ENCODE measurements around the gene FHIT.

FHIT gene

GRCh38 chr3:60622349-60622748 is 628.9 kb downstream of the FHIT start:
- H3K27ac ChIP-seq = no peak overlapping the region
- H3K9me3 ChIP-seq (ENCODE audit: control insufficient read depth, low read length) = no peaks in the 10 kb centered on the region
- H3K27me3 ChIP-seq (ENCODE audit: control insufficient read depth, insufficient read depth, low read length) = no peaks in the 10 kb centered on the region
- no peaks in the 10 kb centered on the region for H3K36me3 ChIP-seq (ENCODE audit: control insufficient read depth, insufficient read depth, low read length)
- no peaks in the 10 kb centered on the region for H3K79me2 ChIP-seq
- TF ChIP-seq CTCF (IDR thresholded peaks at IDR 0.05) = no peak
- H2AFZ ChIP-seq = no peak overlapping the region
- H3K9ac ChIP-seq = no peak overlapping the region
- H3K4me1 ChIP-seq = no peaks in the 10 kb centered on the region
- H3K4me2 ChIP-seq (ENCODE audit: low read length) = no peak overlapping the region
- no peak overlapping the region for H3K4me3 ChIP-seq (ENCODE audit: low read depth, low read length)

GRCh38 chr3:60617188-60617587 is 634.1 kb downstream of the FHIT start:
- H3K79me2 ChIP-seq = no peaks in the 10 kb centered on the region
- no peaks in the 10 kb centered on the region for H3K36me3 ChIP-seq (ENCODE audit: control insufficient read depth, insufficient read depth, low read length)
- H3K27ac ChIP-seq = no peak overlapping the region
- H3K4me3 ChIP-seq (ENCODE audit: low read depth, low read length) = no peak overlapping the region
- TF ChIP-seq CTCF (IDR thresholded peaks at IDR 0.05) = no peak
- H2AFZ ChIP-seq = no peak overlapping the region
- no peaks in the 10 kb centered on the region for H3K9me3 ChIP-seq (ENCODE audit: control insufficient read depth, low read length)
- no peaks in the 10 kb centered on the region for H3K27me3 ChIP-seq (ENCODE audit: control insufficient read depth, insufficient read depth, low read length)
- H3K9ac ChIP-seq = no peak overlapping the region
- H3K4me2 ChIP-seq (ENCODE audit: low read length) = no peak overlapping the region
- H3K4me1 ChIP-seq = no peaks in the 10 kb centered on the region

GRCh38 chr3:60613769-60614303 is 637.4 kb downstream of the FHIT start:
- Histone ChIP-seq H3K9ac (no peak overlapping the region), H3K4me3 (ENCODE audit: low read depth, low read length) (no peak overlapping the region), H3K79me2 (no peaks in the 10 kb centered on the region), H3K36me3 (ENCODE audit: control insufficient read depth, insufficient read depth, low read length) (no peaks in the 10 kb centered on the region), H3K27ac (no peak overlapping the region), H2AFZ (no peak overlapping the region), H3K27me3 (ENCODE audit: control insufficient read depth, insufficient read depth, low read length) (no peaks in the 10 kb centered on the region), H3K9me3 (ENCODE audit: control insufficient read depth, low read length) (no peaks in the 10 kb centered on the region), H3K4me2 (ENCODE audit: low read length) (no peak overlapping the region), H3K4me1 (no peaks in the 10 kb centered on the region)
- no peak for TF ChIP-seq CTCF (IDR thresholded peaks at IDR 0.05)

GRCh38 chr3:60610441-60611112 is 640.7 kb downstream of the FHIT start:
- Histone ChIP-seq H3K9me3 (ENCODE audit: control insufficient read depth, low read length) (no peaks in the 10 kb centered on the region), H3K79me2 (no peaks in the 10 kb centered on the region), H3K9ac (no peak overlapping the region), H3K36me3 (ENCODE audit: control insufficient read depth, insufficient read depth, low read length) (no peaks in the 10 kb centered on the region), H3K4me1 (no peaks in the 10 kb centered on the region), H2AFZ (no peak overlapping the region), H3K4me3 (ENCODE audit: low read depth, low read length) (no peak overlapping the region), H3K4me2 (ENCODE audit: low read length) (no peak overlapping the region), H3K27me3 (ENCODE audit: control insufficient read depth, insufficient read depth, low read length) (no peaks in the 10 kb centered on the region), H3K27ac (no peak overlapping the region)
- no peak for TF ChIP-seq CTCF (IDR thresholded peaks at IDR 0.05)

- no peak for TF ChIP-seq CTCF (IDR thresholded peaks at IDR 0.05)
- no peak overlapping the region for H3K4me3 ChIP-seq (ENCODE audit: low read depth, low read length)
- H3K4me1 ChIP-seq = no peaks in the 10 kb centered on the region
- H3K4me2 ChIP-seq (ENCODE audit: low read length) = no peak overlapping the region
- no peaks in the 10 kb centered on the region for H3K9me3 ChIP-seq (ENCODE audit: control insufficient read depth, low read length)
- H3K27me3 ChIP-seq (ENCODE audit: control insufficient read depth, insufficient read depth, low read length) = no peaks in the 10 kb centered on the region
- no peaks in the 10 kb centered on the region for H3K79me2 ChIP-seq
- no peaks in the 10 kb centered on the region for H3K36me3 ChIP-seq (ENCODE audit: control insufficient read depth, insufficient read depth, low read length)
- H3K27ac ChIP-seq = no peak overlapping the region
- no peak overlapping the region for H2AFZ ChIP-seq
- no peak overlapping the region for H3K9ac ChIP-seq
Observed at GRCh38 chr3:60609446-60609845, 641.8 kb downstream of the FHIT start.
